Colon (tissue), 2 donors: ENCODE data around the gene NKAIN2.
"Not testable (repeated sequence)": the region's sequence is repeated elsewhere in the genome, so short reads cannot be mapped to it uniquely, and the experiment has no call there.

Experiments
- FAIRE-seq: peaks from 2 replicates; lab custom pipeline; 2012; peaks lifted over from hg19 to GRCh38; lab: Jason Lieb, UNC
- donor health status: control.
- donor health status: control.

NKAIN2 gene

DNA sequence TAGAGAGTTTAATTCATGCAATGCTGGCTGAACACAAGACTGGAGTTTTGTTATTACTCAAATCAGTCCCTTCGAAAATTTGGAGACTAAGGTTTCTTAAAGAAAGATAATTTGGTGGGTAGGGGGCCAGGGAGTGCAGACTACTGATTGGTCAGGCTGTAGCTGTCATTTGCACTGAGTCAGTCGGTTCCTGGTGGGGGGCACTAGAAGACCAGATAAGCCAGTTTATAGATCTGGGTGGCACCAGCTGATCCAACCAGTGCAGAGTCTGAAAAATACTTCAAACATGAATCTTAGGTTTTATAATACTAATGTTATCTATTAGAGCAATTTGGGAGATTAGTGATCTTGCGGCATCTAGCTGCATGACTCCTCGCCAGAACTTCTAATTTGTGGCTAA is 530.7 kb downstream of the NKAIN2 start:
- FAIRE-seq: no peak

DNA sequence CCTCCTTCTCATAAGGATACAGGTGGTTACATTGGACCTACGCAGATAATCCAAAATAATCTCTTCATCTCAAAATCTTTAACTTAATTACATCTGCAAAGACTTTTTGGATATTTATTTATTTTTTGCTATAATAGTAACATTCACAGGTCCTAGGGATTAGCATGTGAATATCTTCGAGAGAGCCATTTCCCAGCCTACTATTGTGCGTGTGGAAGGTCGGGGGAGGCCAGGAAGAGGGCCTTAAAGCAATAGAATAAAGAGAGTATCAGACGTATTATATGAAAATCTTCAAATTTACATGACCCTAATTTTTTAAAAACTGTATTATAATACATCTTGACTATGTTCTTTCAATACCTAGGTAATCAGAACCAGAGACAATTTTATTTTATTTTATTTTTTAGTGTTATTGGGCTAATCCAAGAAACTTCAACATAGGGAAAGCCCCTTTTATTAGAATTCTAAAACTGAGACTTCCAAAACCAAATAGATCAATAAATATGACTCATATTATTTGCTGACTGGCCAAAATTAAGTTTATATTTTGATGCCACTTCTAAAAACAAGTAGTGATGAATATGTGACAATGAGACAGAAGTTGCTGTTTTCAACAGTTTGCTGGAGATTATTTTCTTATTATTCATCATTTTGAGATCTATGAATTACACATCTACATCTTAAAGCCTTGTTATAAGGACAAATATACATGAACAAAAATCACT is 536.1 kb downstream of the NKAIN2 start:
- FAIRE-seq: no peak

DNA sequence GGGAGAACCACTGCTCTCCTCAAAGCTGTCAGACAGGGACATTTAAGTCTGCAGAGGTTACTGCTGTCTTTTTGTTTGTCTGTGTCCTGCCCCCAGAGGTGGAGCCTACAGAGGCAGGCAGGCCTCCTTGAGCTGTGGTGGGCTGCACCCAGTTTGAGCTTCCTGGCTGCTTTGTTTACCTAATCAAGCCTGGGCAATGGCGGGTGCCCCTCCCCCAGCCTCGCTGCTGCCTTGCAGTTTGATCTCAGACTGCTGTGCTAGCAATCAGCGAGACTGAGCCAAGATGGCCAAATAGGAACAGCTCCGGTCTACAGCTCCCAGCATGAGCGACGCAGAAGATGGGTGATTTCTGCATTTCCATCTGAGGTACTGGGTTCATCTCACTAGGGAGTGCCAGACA is 544.7 kb downstream of the NKAIN2 start:
- FAIRE-seq: not testable (repeated sequence)

DNA sequence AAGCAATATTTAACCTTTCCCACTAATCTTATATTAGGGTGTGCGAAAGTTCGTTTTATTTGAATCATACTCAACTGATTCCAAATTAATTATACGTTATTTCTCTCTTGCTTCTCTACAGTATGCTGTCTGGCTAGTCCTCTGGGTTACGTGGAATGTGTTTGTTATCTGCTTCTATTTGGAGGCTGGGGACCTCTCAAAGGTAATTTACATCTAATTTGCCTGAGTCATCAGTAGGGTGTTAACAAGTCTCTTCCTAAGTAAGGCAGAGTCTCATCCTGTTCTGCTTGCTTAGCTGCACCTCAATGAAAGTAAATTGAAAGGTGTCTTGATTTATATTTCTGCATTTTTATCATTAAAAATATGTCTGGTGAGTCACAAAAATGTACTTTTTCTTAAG is 551.5 kb downstream of the NKAIN2 start:
- no peak for FAIRE-seq

DNA sequence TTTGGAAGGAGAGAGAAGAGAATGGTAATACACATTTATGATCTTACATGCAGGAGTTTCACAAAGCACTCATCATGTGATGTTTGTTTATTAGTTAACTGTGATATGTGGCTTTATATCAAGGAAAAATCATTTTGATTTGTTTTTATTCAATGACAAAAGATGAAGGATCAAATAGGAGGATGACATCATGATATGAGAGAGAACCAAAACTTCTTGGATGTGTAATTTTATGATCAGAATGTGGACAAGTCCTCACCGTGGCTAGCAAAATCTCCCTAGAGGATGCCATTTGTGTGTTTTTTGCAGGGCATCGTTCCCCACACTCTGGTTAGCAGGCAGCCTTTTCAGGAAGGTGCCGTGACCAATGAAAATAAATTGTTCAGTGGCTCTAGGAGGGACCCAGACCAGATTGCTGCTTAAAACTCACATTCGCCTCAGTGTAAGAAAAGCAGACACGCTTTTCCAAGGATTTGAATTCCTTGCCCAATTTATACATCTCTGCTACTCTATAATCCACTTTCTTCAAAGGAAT is 552.7 kb downstream of the NKAIN2 start:
- FAIRE-seq: no peak

DNA sequence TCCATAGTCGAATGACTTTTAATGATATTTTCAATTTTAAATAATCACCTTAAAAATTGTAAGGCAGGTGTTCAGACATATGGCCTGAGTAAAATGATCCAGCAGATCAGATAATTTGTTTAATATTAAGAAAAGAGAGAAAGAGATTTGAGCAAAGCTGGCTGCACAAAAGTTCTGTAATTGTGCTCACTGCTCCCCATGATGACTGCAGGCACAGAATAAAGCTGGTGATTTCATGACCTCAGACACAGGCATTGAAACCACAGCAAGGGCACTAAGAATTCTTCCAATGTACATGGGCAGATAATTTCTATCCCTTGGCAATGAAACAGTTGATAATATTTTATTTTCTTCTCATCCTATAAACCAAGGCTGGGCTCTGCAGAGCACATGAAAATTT is 553.1 kb downstream of the NKAIN2 start:
- no peak for FAIRE-seq

DNA sequence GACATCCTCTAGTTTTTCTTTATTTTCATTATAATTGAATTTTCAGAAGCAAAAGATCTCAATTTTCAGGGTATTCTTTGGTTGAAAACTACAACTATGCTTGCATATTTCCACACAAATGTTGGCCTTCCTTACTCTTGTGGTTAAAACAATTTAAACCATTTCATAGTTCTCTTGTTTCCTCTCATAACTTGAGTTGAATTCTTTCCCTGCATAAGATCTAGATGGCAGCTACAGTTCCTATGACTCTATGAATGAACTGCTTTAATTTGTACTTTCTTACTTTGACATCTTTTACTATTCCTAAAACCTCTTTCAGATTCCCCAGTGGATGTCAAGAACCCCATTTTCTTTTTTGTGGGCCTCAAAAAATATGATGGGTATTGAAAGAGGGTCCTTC is 564.5 kb downstream of the NKAIN2 start:
- FAIRE-seq: no peak

DNA sequence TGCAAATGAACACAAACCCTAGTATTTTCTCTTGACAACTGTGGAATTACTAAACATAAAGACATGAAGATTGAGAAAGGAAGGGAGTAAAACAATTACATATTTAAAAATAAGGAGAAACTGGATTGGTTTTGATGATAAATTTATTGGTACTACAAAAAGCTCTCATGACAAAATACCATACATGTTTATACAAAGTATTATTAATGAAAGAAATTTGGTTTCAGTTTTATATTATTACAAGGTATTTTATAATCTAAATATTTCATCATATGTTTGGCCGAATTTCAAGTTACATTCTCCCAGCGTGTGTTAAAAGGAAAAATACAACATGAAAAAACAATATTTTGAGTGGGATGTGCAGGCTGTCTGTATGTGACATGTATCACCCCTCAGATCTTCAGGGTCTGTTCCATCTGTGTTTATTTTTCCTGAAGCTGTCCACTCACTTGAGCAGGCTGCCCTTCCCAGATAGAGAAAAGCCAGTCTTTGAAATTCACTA is 568.4 kb downstream of the NKAIN2 start:
- FAIRE-seq: no peak

DNA sequence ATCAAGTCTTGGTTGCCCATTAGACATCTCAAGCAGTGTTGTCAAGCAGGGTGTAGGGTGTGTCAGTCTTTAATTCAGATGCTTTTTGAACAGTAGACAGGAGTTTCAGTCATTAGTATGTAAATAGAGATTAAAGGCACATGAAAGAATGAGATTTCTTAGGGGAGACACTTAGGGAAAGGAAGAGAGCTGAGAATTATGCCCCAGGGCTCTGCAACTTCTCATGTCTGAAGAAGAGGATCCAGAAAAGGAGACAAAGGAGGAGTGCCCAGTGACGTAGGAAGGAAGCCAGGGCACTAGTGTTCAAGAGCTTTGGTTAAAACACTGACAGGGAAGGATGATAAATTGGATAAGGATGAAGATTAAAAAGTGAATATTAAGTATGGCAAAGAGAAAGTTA is 569.7 kb downstream of the NKAIN2 start:
- FAIRE-seq: no peak

DNA sequence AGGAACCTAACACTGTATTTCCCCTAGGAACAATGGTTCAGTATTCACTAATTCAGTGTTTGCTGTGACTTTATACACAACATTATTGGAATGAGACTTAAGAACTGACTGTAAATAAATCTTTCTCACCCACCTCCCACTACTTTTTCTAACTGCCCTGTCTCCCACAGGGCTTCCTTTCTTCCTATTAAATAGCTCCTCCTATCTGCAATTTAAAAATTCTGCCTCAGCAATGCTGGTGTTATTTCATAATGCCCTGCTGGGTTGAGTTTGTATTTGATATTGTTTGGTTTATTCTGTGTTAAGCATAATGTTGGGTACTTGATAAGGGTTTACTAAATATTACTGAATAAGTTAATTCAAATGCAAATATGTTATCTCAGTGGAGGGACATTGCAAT is 585.5 kb downstream of the NKAIN2 start:
- no peak for FAIRE-seq

DNA sequence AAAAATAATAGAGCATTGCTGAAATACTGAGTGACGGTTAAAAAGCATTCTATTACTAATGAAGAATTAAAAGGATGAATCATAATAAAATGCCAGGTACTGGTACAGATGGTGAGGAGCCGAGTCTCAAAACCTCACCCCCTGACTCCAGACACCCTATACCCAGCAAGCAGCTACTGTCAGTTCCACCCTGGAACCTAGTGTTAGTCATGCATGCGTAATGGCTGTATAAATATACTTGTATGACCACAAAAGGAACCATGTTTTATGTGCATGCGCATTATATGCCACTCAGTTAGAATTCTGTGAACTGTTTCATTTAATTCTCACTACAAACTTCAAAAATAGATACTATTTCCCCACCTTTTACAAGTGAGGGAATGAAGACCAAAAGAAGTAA is 589.9 kb downstream of the NKAIN2 start:
- no peak for FAIRE-seq

DNA sequence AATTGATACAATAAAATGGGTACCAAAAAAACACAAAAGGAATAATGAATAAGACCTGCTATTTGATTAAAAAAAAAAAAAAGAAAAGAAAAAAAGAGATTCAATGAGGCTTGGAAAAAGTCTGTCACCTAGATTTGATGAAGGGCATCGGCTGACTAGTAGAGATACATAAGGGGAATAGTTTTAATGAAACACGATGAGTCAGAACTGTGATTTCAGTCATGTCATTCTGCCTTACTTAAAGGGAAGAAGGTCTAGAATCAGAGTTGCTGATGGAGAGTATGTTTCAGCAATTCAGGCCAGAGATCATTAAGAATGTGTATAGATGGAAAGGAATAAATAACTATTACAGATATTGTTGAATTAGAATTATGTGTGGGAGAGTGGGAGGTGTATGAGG is 592.7 kb downstream of the NKAIN2 start:
- FAIRE-seq: no peak

DNA sequence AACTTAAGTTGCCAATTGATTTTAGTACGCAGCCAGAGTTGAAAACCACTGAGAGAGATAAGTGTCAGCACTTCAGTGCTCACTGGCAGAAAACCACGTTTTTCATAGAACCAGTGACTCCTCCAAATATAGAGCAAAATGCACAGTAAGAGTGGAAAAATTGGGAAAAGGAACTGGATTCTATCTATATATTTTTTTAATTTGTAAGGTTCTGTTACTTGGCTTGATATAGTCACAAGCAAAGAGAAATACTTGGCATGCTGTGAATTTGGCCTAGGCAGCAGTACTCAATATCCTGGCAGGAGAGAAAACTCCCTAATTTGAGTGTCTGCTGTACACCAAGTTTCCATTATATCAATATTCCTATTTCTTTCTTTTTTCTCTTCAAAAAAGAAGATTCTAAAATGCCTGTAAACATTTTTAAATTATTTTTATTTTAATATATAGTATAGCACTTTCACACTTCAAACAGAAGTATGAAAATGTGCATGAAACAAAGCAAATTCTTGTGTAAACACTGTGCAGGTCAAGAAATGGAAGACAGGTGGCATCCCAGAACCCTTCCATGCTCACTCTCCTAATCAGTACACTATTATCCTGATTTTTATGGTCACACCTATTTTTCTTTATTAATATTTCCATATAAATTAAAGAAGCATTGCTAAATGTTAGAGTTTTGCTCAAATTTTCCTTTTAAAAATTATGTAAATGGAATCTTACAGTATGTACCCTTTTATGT is 596.8 kb downstream of the NKAIN2 start:
- no peak for FAIRE-seq

DNA sequence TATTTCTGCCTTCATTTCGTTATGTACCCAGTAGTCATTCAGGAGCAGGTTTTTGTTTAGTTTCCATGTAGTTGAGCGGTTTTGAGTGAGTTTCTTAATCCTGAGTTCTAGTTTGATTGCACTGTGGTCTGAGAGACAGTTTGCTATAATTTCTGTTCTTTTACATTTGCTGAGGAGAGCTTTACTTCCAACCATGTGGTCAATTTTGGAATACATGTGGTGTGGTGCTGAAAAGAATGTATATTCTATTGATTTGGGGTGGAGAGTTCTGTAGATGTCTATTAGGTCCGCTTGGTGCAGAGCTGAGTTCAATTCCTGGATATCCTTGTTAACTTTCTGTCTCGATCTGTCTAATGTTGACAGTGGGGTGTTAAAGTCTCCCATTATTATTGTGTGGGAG is 606.8 kb downstream of the NKAIN2 start:
- not testable (repeated sequence) for FAIRE-seq

DNA sequence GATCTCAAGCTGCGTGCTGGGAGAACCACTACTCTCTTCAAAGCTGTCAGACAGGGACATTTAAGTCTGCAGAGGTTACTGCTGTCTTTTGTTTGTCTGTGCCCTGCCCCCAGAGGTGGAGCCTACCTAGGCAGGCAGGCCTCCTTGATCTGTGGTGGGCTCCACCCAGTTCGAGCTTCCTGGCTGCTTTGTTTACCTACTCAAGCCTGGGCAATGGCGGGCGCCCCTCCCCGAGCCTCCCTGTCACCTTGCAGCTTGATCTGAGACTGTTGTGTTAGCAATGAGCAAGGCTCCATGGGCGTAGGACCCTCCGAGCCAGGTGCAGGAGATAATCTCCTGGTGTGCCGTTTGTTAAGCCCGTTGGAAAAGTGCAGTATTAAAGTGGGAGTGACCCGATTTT is 609.0 kb downstream of the NKAIN2 start:
- FAIRE-seq: not testable (repeated sequence)

DNA sequence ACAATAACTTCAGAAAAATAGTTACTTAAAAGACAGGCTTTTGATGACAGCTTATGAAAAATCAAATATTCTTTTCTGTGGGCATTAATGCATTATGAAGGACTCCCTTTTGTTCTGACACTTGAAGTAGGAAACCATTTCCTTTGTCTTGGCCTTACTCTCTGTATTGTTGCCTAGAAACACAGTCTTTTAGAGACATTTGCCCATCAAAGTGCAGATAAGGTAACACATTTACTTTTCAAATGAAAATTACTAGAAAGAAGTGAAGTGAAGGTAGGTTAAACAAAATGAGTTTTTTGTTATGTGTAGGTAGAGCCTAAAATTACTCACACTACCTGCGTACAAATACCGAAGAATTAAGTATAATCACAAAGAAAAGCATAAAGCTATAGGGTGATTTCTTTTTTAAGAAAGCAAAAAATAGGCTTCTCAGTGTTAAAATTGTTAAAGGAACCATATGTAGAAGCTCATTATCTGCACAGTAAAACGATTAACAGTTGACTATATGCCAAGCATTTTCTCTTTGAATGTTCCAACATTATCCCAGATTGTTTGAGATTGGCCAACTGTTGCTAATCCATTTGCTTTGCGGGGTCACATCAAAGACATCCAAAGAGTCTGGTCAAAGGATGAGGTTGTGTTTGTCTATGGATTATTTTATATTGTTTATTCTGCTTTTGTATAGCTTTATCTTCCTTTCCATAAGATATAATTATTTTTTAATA is 616.6 kb downstream of the NKAIN2 start:
- FAIRE-seq: no peak

DNA sequence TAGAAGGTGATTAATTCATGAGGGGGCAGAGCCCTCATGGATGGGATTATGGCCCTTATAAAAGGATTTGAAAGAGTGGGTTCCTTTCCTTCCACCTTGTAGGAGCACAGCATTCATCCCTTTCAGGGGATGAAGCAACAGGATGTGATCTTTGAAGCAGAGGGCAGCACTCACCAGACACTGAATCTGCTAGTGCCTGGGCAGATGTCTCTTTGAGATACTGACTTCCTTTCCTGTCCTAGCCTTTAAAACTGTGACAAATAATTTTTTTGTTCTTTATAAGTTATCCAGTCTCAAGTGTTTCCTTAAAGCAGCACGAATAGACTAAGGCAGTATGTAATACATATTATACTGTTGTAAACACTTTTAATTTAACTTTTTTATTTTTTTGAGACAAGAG is 620.0 kb downstream of the NKAIN2 start:
- FAIRE-seq: no peak

DNA sequence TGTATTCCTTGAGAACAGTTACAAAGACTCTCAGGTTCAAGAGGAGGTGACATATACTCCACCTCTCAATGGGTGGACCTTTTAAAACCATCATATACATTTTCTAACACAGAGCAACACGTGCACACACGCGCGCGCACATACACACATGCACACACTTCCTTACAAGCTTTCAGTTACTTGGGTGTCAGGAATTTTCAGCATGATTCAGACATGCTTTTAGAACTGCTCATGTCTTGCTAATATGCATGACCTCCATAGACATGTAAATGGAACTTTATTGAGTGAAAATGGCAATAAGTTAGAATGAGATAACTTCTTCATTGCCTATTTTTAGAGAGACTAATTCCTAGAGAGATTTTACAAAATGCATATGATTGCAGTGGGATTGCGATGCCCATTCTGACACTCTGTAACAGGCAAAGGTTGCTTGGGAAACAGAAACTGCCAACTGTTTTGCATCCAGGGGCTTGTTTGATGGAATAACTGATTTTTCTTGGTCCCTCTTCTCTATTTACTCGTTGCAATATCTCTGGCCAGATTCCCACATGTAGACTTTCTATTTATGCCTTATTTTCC is 627.2 kb downstream of the NKAIN2 start:
- no peak for FAIRE-seq

DNA sequence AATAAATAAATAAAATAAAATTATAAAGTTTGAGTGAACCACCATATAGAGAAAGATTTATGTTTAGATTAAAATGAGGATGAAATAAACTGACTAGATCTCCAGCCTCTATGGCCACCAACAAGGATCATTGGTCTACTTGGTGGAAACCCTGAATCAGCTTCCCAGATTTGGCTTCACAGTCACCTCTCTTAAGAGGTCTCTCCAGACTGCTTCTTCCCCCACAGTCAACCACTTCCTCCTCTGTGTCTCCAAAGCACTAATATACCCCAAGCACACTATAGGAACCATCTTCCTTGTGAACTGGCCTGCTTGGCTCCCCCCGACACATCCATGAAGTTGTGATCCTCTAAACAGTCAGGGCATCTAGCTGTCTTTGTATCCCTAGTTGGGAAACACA is 629.0 kb downstream of the NKAIN2 start:
- no peak for FAIRE-seq

DNA sequence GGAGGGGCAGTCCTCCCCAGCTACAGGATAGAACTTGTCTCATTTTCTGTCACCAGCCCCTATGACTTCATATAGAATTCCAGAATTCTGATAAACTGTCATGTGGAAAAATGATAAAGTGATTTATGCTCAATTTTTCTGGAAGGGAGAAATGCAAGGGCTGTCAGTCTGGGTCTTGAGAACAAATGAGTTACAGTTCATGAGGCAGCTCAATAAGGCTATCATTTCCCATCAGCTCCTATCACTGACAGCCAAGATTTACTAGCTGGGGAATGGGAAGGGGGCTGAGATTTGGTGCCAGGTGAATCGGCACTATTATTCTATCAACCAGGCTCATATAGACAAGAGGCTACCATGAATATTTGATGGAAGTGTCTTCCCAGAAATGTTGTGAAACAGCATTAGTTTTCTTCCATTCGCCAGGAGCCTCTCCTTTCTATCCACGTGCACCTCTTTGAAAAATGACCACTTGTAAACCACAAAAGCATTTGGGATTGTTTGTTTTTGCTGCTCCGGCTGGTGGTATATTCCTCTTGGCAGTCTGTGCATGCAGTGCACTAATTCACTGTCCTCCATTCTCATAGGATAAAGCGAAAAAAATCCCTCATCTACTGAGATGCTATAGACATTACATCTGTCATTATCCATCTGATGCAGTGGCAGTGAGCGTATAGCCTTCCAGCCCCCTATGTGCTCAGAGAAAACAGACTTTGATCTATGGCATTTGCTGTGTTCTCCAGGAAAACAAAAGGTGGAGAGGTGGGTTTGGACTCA is 629.9 kb downstream of the NKAIN2 start:
- FAIRE-seq: no peak

DNA sequence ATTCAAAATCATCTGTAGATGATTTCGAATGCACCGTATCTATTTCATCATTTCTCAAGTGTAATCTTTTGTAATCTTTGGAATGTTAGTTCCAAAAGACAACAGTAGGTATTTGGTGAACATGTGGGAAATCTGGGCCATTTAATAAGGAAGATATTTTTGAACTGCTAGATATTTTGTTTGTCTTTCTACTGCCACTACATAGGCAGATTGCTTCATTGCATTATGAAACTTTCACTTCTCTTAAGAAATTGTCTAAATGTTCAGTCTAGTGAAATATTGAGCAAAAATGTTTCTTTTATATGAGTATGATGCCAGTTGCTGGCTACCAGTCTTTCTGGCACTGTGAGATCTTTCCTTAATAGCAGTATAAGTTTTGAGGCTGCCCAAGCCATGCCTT is 630.8 kb downstream of the NKAIN2 start:
- no peak for FAIRE-seq

DNA sequence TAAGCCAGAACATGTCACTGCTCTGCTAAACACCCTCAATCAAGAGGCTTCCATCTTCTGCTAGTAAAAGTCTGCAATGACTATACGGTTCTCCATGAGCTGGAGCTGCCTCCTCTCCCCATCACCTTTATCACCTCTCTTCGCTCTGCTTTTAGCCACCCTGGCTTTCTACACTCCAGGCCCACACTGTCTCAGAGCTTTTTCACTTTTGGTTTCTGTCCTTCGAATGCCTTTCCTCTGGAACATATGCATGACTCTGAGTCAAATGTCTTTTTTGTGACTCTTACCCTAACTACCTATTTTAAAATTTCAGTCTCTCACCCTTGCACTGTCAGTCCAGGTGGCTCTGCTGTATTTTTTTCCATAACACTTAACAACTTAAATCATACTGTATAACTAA is 633.1 kb downstream of the NKAIN2 start:
- no peak for FAIRE-seq
